ENCODE data around the gene SLC2A1. TPM values are rescaled to one million over a fixed set of nuclear protein-coding genes. Genes with fewer than 3 reads are reported as not detected.
A peak's percentile ranks its signal among the peaks of the same experiment; 100 is the strongest.

Gene SLC2A1
- total and polyA plus RNA-seq, 9 of the 15 experiments (the other 6 are each of a cell fraction or from before 2014, with no cell fraction given): 12.6 to 153 (median 48.0) TPM

DNA sequence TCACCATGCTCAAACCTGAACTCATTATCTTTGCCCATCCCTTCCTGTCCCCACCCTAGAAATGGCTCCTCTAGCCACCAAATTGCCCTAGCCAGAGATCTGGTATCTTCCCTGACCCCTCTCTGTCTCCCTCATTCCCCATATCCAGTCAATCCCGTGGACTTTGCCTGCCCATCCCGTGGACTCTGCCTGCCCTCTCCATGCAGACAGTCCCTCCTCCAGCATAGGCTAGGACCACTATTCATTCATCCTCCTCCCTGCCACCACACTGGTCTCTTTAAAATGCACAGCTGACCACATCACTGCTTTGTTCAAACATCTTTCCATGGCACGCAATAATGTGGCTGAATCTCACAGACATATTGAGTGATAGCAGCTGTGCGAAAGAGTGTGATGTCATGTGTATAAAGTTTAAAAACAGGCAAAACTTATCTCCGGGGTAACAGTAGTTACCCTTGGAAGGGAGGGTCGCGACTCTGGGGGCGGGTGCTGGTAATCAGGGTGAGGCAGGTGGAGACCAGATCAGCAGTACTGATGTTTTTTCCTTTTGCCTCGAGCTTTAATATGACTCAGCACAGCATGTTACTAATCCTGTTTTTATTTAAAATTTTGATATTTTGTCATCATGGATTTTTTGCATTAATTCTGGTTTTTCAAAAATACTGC lies 4.8 kb upstream of the SLC2A1 start (continued):
- TF ChIP-seq, protein P1, sequence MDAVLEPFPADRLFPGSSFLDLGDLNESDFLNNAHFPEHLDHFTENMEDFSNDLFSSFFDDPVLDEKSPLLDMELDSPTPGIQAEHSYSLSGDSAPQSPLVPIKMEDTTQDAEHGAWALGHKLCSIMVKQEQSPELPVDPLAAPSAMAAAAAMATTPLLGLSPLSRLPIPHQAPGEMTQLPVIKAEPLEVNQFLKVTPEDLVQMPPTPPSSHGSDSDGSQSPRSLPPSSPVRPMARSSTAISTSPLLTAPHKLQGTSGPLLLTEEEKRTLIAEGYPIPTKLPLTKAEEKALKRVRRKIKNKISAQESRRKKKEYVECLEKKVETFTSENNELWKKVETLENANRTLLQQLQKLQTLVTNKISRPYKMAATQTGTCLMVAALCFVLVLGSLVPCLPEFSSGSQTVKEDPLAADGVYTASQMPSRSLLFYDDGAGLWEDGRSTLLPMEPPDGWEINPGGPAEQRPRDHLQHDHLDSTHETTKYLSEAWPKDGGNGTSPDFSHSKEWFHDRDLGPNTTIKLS (IDR thresholded peaks at IDR 0.05; ENCODE audit: borderline replicate concordance, low read depth): peak; percentile 54; the same call in 1 of the 2 replicates
- TF ChIP-seq GATAD2B (IDR thresholded peaks at IDR 0.05; ENCODE audit: borderline replicate concordance) (peak; percentile 78; the same call in 1 of the 2 replicates), GABPB1 (CRISPR knock-in tag; IDR thresholded peaks at IDR 0.05) (peak; percentile 48; the same call in 1 of the 2 replicates), KAT8 (IDR thresholded peaks at IDR 0.05; ENCODE audit: low read depth) (no peak), XRCC3 (IDR thresholded peaks at IDR 0.05) (no peak), ZNF586 (CRISPR knock-in tag; conservative IDR thresholded peaks at IDR 0.05) (no peak), TBP (optimal IDR thresholded peaks at IDR 0.05; ENCODE audit: low read depth, low read length) (peak; percentile 29), ZNF354B (CRISPR knock-in tag; IDR thresholded peaks at IDR 0.05) (no peak), U2AF1 (optimal IDR thresholded peaks at IDR 0.05; ENCODE audit: low read depth, low read length) (no peak), RBM17 (IDR thresholded peaks at IDR 0.05; ENCODE audit: borderline replicate concordance, low read depth, low read length) (no peak), PHTF2 (CRISPR knock-in tag; IDR thresholded peaks at IDR 0.05) (0 out of 2 replicates have a peak, but pooled peaks have one; percentile 62), NR3C1 (CRISPR knock-in tag; IDR thresholded peaks at IDR 0.05) (no peak), GTF2F1 (IDR thresholded peaks at IDR 0.05; ENCODE audit: low read depth, low read length) (no peak), CHD1 (IDR thresholded peaks at IDR 0.05; ENCODE audit: low read length) (no peak), BACH1 (tag; IDR thresholded peaks at IDR 0.05) (no peak; the same call in 1 of the 2 replicates), RBM15 (IDR thresholded peaks at IDR 0.05; ENCODE audit: insufficient read depth, low read length) (no peak), LARP7 (IDR thresholded peaks at IDR 0.05) (peak; percentile 86)
- TF ChIP-seq, protein P2, sequence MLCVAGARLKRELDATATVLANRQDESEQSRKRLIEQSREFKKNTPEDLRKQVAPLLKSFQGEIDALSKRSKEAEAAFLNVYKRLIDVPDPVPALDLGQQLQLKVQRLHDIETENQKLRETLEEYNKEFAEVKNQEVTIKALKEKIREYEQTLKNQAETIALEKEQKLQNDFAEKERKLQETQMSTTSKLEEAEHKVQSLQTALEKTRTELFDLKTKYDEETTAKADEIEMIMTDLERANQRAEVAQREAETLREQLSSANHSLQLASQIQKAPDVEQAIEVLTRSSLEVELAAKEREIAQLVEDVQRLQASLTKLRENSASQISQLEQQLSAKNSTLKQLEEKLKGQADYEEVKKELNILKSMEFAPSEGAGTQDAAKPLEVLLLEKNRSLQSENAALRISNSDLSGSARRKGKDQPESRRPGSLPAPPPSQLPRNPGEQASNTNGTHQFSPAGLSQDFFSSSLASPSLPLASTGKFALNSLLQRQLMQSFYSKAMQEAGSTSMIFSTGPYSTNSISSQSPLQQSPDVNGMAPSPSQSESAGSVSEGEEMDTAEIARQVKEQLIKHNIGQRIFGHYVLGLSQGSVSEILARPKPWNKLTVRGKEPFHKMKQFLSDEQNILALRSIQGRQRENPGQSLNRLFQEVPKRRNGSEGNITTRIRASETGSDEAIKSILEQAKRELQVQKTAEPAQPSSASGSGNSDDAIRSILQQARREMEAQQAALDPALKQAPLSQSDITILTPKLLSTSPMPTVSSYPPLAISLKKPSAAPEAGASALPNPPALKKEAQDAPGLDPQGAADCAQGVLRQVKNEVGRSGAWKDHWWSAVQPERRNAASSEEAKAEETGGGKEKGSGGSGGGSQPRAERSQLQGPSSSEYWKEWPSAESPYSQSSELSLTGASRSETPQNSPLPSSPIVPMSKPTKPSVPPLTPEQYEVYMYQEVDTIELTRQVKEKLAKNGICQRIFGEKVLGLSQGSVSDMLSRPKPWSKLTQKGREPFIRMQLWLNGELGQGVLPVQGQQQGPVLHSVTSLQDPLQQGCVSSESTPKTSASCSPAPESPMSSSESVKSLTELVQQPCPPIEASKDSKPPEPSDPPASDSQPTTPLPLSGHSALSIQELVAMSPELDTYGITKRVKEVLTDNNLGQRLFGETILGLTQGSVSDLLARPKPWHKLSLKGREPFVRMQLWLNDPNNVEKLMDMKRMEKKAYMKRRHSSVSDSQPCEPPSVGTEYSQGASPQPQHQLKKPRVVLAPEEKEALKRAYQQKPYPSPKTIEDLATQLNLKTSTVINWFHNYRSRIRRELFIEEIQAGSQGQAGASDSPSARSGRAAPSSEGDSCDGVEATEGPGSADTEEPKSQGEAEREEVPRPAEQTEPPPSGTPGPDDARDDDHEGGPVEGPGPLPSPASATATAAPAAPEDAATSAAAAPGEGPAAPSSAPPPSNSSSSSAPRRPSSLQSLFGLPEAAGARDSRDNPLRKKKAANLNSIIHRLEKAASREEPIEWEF (CRISPR knock-in tag; IDR thresholded peaks at IDR 0.05): peak; percentile 81; the same call in 1 of the 2 replicates
- TF ChIP-seq, protein P3, sequence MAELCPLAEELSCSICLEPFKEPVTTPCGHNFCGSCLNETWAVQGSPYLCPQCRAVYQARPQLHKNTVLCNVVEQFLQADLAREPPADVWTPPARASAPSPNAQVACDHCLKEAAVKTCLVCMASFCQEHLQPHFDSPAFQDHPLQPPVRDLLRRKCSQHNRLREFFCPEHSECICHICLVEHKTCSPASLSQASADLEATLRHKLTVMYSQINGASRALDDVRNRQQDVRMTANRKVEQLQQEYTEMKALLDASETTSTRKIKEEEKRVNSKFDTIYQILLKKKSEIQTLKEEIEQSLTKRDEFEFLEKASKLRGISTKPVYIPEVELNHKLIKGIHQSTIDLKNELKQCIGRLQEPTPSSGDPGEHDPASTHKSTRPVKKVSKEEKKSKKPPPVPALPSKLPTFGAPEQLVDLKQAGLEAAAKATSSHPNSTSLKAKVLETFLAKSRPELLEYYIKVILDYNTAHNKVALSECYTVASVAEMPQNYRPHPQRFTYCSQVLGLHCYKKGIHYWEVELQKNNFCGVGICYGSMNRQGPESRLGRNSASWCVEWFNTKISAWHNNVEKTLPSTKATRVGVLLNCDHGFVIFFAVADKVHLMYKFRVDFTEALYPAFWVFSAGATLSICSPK (IDR thresholded peaks at IDR 0.05; ENCODE audit: borderline replicate concordance): peak; percentile 87; the same call in 1 of the 2 replicates
- TF ChIP-seq, protein P4, sequence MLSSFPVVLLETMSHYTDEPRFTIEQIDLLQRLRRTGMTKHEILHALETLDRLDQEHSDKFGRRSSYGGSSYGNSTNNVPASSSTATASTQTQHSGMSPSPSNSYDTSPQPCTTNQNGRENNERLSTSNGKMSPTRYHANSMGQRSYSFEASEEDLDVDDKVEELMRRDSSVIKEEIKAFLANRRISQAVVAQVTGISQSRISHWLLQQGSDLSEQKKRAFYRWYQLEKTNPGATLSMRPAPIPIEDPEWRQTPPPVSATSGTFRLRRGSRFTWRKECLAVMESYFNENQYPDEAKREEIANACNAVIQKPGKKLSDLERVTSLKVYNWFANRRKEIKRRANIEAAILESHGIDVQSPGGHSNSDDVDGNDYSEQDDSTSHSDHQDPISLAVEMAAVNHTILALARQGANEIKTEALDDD (IDR thresholded peaks at IDR 0.05): peak; percentile 91
